A673 (cell line): ENCODE data around the gene POTEJ. TPM values are rescaled to one million over a fixed set of nuclear protein-coding genes. Genes with fewer than 3 reads are reported as not detected.
"Not testable (repeated sequence)": the region's sequence is repeated elsewhere in the genome, so short reads cannot be mapped to it uniquely, and the experiment has no call there.

Experiments used
- Bru-seq: library from RNA; stranded (reverse); fragments of 400-500 nt; gene quantifications from one replicate; lab custom pipeline; 2021; lab: Mats Ljungman, UMichigan
- BruChase-seq, 2 experiments: library from RNA; stranded (reverse); fragments of 400-500 nt; gene quantifications; one replicate each; lab custom pipeline; 2021; lab: Mats Ljungman, UMichigan
- BruUV-seq: library from RNA; stranded (reverse); fragments of 400-500 nt; replicated peaks from 2 replicates; lab custom pipeline; 2021; lab: Mats Ljungman, UMichigan
- CTCF ChIA-PET: fragments of 300-600 bp; sonication (Branson Sonifier 250); formaldehyde crosslinking; loops from one replicate; lab custom pipeline; 2022; ENCODE audit warnings: antibody characterized with exemption; lab: Charles Lee
- POLR2A ChIA-PET: fragments of 300-600 bp; sonication (Branson Sonifier 250); formaldehyde crosslinking; loops from one replicate; lab custom pipeline; 2022; ENCODE audit warnings: antibody characterized with exemption; ENCODE audit not compliant: low non-redundant PET; lab: Charles Lee
- DNase-seq: peaks from one replicate; pipeline ENCODE4 v3.0.0-alpha.2; 2015; ENCODE audit warnings: low spot score
- H3K27ac ChIP-seq: fragments of 200-600 bp; sonication (generic); 2 replicates; pipeline ENCODE4 v1.5.1; 2016; ENCODE audit warnings: mixed run types, low read depth, mild to moderate bottlenecking, mixed read lengths, antibody characterized with exemption, low read length; ENCODE audit not compliant: poor library complexity, severe bottlenecking
- H3K27me3 ChIP-seq: fragments of 200-600 bp; sonication (generic); replicated peaks from 2 replicates; pipeline ENCODE4 v1.6.1; 2017; ENCODE audit warnings: mixed run types, low read depth, mild to moderate bottlenecking, mixed read lengths, antibody characterized with exemption, low read length; ENCODE audit not compliant: insufficient read depth, poor library complexity
- H3K36me3 ChIP-seq: fragments of 200-600 bp; sonication (generic); 2 replicates; pipeline ENCODE4 v1.6.1; 2016; ENCODE audit warnings: mixed run types, mild to moderate bottlenecking, mixed read lengths, antibody characterized with exemption, low read length; ENCODE audit not compliant: insufficient read depth, poor library complexity, severe bottlenecking
- H3K4me1 ChIP-seq: fragments of 200-600 bp; sonication (generic); 2 replicates; pipeline ENCODE4 v1.6.1; 2017; ENCODE audit warnings: mixed run types, mild to moderate bottlenecking, mixed read lengths, antibody characterized with exemption, low read length; ENCODE audit not compliant: insufficient read depth, poor library complexity, severe bottlenecking
- H3K4me3 ChIP-seq: fragments of 200-600 bp; sonication (generic); 2 replicates; pipeline ENCODE4 v1.5.1; 2016; ENCODE audit warnings: low read depth, mixed run types, mild to moderate bottlenecking, mixed read lengths, low read length; ENCODE audit not compliant: poor library complexity, severe bottlenecking
- H3K9me3 ChIP-seq: fragments of 200-600 bp; sonication (generic); 2 replicates; pipeline ENCODE4 v1.6.1; 2016; ENCODE audit warnings: mixed run types, low read depth, mild to moderate bottlenecking, mixed read lengths, antibody characterized with exemption, low read length; ENCODE audit not compliant: poor library complexity, severe bottlenecking
- intact Hi-C: fragments of 100-400 bp; cut with micrococcal nuclease; formaldehyde crosslinking; loops from one replicate; pipeline ENCODE4 v1.10.0; 2022; ENCODE audit not compliant: unreplicated experiment
- long read RNA-seq: library from polyadenylated mRNA; stranded (forward); transcript quantifications from one replicate; pipeline ENCODE4 v2.0.0, GENCODE V29; 2022
- total RNA-seq: library from RNA; stranded (reverse); gene quantifications from 2 replicates; pipeline ENCODE4 v1.2.3, GENCODE V29; 2021

Gene POTEJ
- total RNA-seq (not detected in 2 replicates), Bru-seq, nascent RNA (not detected), BruChase-seq, experiment 1, labeled RNA remaining after a 2-hour chase (not detected), BruChase-seq, experiment 2, labeled RNA remaining after a 6-hour chase (not detected)
- long read RNA-seq = 0 reads

GRCh38 chr2:130611140-130611539 is at the start of gene POTEJ:
TSS of gene POTEJ (plus strand) at chr2:130611440. CDS start at chr2:130611533, 93 bp downstream.
- H3K4me3 ChIP-seq, POLR2A ChIA-PET, intact Hi-C loops, H3K36me3 ChIP-seq, H3K4me1 ChIP-seq, BruUV-seq, H3K27ac ChIP-seq, DNase-seq, CTCF ChIA-PET, H3K27me3 ChIP-seq, H3K9me3 ChIP-seq: not testable (repeated sequence)

GRCh38 chr2:130566165-130566564 is 45.1 kb upstream of the POTEJ start:
- H3K27ac ChIP-seq, CTCF ChIA-PET, intact Hi-C loops, BruUV-seq, H3K36me3 ChIP-seq, H3K27me3 ChIP-seq, H3K9me3 ChIP-seq, DNase-seq, H3K4me1 ChIP-seq, POLR2A ChIA-PET, H3K4me3 ChIP-seq: not testable (repeated sequence)

- DNase-seq, H3K4me3 ChIP-seq, H3K27ac ChIP-seq, H3K36me3 ChIP-seq, H3K27me3 ChIP-seq, H3K9me3 ChIP-seq, BruUV-seq, intact Hi-C loops, H3K4me1 ChIP-seq, POLR2A ChIA-PET, CTCF ChIA-PET: not testable (repeated sequence)
These were observed 39.3 kb upstream of the POTEJ start for GRCh38 chr2:130571929-130572328.

GRCh38 chr2:130574230-130574629 is 37.0 kb upstream of the POTEJ start:
- CTCF ChIA-PET, H3K4me1 ChIP-seq, H3K9me3 ChIP-seq, H3K36me3 ChIP-seq, BruUV-seq, H3K27ac ChIP-seq, intact Hi-C loops, H3K27me3 ChIP-seq, DNase-seq, POLR2A ChIA-PET, H3K4me3 ChIP-seq: not testable (repeated sequence)

- CTCF ChIA-PET, H3K9me3 ChIP-seq, H3K27me3 ChIP-seq, H3K36me3 ChIP-seq, H3K4me3 ChIP-seq, DNase-seq, POLR2A ChIA-PET, BruUV-seq, intact Hi-C loops, H3K27ac ChIP-seq, H3K4me1 ChIP-seq: not testable (repeated sequence)
These were observed 34.9 kb upstream of the POTEJ start for GRCh38 chr2:130576209-130576784.

DNA sequence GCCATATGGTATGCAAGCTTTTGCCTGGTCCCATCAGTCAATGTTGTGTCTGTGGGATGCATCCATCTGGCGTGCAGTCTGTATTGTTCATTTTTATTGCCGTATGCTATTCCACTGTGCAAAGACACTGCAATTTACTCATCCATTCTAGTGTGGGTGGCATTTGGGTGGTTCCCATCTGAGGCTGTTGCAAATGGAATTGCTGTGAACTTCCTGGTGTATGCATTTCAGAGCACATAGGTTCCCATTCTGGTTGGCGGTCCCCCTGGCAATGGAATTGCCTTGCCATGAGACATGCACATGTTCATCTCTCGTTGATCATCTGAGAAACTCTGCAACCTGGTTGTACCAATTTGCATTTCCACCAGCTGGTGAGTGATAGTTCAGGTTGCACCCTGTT is 33.7 kb upstream of the POTEJ start:
- DNase-seq, POLR2A ChIA-PET, H3K36me3 ChIP-seq, intact Hi-C loops, H3K9me3 ChIP-seq, CTCF ChIA-PET, H3K27ac ChIP-seq, H3K4me1 ChIP-seq, H3K27me3 ChIP-seq, BruUV-seq, H3K4me3 ChIP-seq: not testable (repeated sequence)

- POLR2A ChIA-PET, H3K27me3 ChIP-seq, DNase-seq, H3K27ac ChIP-seq, H3K4me3 ChIP-seq, BruUV-seq, intact Hi-C loops, H3K9me3 ChIP-seq, CTCF ChIA-PET, H3K36me3 ChIP-seq, H3K4me1 ChIP-seq: not testable (repeated sequence)
These were observed 32.1 kb upstream of the POTEJ start for GRCh38 chr2:130579121-130579520.

- H3K27me3 ChIP-seq, H3K9me3 ChIP-seq, POLR2A ChIA-PET, H3K27ac ChIP-seq, H3K4me3 ChIP-seq, H3K36me3 ChIP-seq, CTCF ChIA-PET, BruUV-seq, H3K4me1 ChIP-seq, DNase-seq, intact Hi-C loops: not testable (repeated sequence)
These were observed 29.7 kb upstream of the POTEJ start for GRCh38 chr2:130581491-130581890.
